ENCODE results near the gene GRID1.

The GRID1 gene

DNA sequence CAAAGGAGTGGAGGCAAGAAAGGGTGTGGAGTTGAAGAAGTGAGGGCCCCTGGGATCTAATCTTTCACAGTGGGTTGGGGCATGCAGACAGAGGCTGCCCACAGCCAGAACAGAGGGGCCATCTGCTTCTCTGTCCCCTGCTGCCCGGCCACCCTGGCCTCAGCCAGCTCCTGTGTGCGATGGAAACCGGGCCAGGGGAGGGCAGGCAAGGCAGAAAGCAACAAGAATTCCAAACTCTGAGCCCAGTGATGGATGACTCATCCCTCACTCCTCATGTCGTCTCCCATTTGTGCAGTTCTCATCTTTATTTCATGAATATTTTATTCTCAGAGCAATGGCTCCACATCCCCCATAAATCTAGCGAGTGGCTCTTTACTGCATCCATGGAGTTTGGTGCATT is 757.1 kb downstream of the GRID1 start:
- Mint-ChIP-seq H3K36me3 (no peaks in the 10 kb centered on the region), H3K4me3 (no peak overlapping the region), H3K9me3 (peaks cover 2% of the 10 kb centered on the region), H3K27ac (no peak overlapping the region), H3K4me1 (peaks cover 12% of the 10 kb centered on the region), H3K27me3 (peaks cover 3% of the 10 kb centered on the region)
- no peak for ATAC-seq (ENCODE audit: low read depth)
- no peak for DNase-seq (ENCODE audit: low spot score in 2 of 2)

DNA sequence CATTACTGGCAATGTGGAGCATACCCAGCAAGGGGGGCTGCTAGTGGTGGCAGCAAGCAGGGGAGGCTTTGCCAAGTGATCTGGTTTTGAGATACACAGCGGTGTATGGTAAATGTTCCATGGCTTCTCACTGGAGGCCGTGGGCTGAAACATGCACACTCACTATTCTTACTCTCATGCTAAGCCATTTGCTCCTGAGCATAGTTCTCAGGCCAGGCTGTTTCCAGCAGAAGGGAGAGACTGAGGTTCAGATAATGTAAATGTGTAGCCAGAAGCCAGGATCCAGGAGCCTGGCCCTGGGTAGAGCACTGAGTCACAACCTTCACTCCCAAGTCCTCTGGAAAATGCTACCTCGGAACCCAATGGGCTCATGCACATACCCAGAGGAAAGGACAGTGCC is 757.9 kb downstream of the GRID1 start:
- Mint-ChIP-seq H3K9me3 (peaks cover 2% of the 10 kb centered on the region), H3K27ac (no peak overlapping the region), H3K4me1 (peaks cover 12% of the 10 kb centered on the region), H3K4me3 (no peak overlapping the region), H3K27me3 (peaks cover 3% of the 10 kb centered on the region), H3K36me3 (no peaks in the 10 kb centered on the region)
- ATAC-seq (ENCODE audit: low read depth), result no peak
- no peak for DNase-seq (ENCODE audit: low spot score in 2 of 2)

DNA sequence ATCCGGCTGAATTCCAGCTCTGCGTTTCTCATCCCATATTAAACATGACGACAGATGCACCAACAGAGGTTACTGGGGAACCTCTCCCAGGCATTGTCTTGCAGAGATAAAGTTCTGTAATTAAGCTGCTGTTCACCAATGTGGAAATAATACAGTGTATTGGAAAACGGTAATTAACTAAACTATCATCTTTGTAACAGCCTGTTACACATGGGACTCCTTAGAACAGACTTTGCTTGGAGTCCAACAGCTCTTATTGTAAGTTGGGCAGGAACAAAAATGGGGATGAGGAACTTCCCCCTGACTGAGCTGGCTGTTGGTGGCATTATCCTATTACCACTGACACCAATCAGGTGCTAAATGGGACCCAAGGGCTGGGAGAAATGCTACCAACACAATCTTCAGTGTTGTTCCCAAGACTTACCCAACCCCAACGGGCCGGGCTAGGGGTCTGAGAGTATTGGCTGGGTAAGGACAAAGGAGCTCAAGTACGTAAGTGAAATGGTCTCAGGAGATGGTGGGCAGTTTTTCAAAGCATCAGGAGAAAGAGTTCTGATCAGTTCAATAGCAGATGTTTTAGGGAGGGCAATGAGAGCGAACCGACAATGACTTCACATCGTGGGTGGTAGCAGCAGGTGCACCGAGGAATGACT is 759.4 kb downstream of the GRID1 start:
- Mint-ChIP-seq H3K27ac (no peak overlapping the region), H3K4me1 (peaks cover 4% of the 10 kb centered on the region), H3K9me3 (peaks cover 2% of the 10 kb centered on the region), H3K4me3 (no peak overlapping the region), H3K27me3 (peaks cover 3% of the 10 kb centered on the region), H3K36me3 (no peaks in the 10 kb centered on the region)
- ATAC-seq (ENCODE audit: low read depth) (no peak), DNase-seq (ENCODE audit: low spot score in 2 of 2) (no peak)

DNA sequence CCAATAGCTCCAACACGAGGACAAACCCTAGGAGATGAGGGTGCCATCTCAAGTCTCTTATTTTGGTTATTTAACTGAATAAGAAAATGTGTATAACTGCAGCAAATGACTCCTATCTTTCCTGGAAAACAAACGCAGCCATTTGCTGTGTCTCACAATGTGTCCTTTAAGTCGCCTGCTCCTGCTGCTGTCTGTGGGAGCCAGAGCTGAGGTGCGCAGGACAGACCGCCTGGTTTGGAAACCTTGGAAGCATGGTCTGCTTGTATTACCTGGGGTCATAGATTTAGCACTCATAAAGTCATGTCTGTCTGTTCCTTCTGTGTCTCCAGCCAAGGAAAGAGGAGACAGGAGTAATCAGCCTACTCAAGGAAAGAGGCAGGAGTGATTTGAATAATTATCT is 760.2 kb downstream of the GRID1 start:
- H3K27me3 Mint-ChIP-seq, result peaks cover 4% of the 10 kb centered on the region
- H3K9me3 Mint-ChIP-seq, result peaks cover 2% of the 10 kb centered on the region
- ATAC-seq (ENCODE audit: low read depth) (no peak), DNase-seq (ENCODE audit: low spot score in 2 of 2) (no peak)
- no peak overlapping the region for H3K4me3 Mint-ChIP-seq
- H3K27ac Mint-ChIP-seq, result no peak overlapping the region
- no peaks in the 10 kb centered on the region for H3K4me1 Mint-ChIP-seq
- H3K36me3 Mint-ChIP-seq, result no peaks in the 10 kb centered on the region

DNA sequence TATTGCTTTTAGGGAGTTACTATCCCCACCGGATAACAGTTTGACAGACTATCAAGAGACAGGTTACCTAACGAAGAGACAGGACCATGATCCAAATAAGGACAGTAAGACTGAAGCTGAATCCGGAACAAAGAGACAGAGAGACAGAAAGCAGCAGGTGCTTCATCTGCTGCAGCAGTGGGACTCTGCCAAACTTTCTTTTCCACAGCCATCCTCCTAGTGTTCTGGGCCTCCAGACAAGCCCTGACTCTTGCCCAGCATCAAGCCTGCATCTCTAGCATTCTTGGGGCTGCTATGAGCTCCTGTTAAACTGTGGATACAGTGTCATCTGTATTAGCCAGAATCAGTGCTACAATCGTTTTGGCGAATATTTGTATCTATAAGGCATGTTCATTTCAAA is 761.7 kb downstream of the GRID1 start:
- no peak overlapping the region for H3K4me3 Mint-ChIP-seq
- ATAC-seq (ENCODE audit: low read depth) (no peak), DNase-seq (ENCODE audit: low spot score in 2 of 2) (no peak)
- H3K27ac Mint-ChIP-seq, result no peak overlapping the region
- peaks cover 2% of the 10 kb centered on the region for H3K9me3 Mint-ChIP-seq
- peaks cover 4% of the 10 kb centered on the region for H3K27me3 Mint-ChIP-seq
- H3K36me3 Mint-ChIP-seq, result no peaks in the 10 kb centered on the region
- H3K4me1 Mint-ChIP-seq, result no peaks in the 10 kb centered on the region

DNA sequence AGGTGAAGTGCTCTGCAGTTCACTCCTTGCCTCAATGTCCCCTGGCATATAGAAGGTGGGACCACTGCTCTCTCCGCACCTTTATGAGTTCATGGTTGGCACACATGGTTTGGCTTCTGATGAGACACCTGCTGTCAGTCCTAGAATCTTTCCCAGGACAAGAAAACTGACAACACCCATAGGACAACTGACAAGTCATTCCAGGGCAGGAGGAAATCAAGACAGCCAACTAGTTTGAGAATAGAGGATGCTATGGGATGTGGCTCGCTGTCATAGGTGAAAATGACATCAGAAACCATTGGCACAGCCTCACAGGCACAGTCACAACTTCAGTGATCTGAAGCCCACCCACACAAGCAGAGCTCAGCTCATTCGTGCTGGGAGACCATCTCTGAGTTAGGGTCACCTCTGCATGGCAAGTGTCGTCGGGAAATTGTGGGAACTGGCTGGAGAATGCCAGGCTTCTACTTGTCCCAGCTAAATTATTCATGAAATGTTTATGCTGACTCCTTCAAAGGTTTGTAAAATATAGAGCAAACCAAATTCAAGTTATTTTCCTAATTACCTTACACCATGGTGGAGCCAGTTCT is 762.4 kb downstream of the GRID1 start:
- Mint-ChIP-seq H3K4me3 (no peak overlapping the region), H3K27me3 (peaks cover 3% of the 10 kb centered on the region), H3K36me3 (no peaks in the 10 kb centered on the region), H3K27ac (no peak overlapping the region), H3K9me3 (peaks cover 2% of the 10 kb centered on the region), H3K4me1 (no peaks in the 10 kb centered on the region)
- ATAC-seq (ENCODE audit: low read depth) (no peak), DNase-seq (ENCODE audit: low spot score in 2 of 2) (no peak)

DNA sequence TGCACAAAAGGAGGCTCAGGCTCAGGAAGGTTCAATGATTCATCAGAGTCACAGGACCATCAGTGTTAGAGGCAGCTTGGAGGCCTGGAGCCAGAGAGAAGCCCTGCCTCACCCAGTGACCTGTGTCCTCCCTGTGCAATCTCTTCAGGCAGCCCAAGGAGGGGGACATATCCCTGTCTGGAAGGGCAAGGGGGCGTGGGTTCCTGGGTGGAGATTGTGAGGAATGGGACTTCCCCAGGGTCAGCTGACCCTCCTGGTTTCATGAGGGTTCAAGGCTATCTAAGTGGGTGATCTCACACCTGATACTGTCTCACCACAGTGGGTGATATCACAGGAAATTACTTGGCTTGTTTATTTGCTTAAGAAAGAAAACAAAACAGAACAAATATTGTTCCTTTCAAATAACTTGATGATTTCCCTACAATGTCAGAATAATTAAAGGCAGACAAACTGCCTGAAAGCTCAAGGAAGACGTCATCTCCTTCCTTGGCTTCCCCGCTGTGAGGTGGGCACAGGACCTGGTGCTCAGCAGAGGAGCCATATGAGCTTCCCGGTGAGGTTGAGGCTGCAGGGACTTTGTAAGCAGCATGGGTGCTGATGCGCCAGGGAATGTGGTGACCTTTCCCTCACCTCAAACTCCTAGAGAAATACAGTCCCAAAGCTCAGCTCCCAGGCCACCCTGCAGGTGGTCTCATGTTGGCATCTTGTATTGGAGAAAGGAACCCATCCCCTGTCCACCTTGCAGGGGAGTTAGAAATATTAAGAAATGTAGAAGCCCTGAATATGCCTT is 763.2 kb downstream of the GRID1 start:
- Mint-ChIP-seq H3K4me3 (no peak overlapping the region), H3K27me3 (peaks cover 2% of the 10 kb centered on the region), H3K36me3 (no peaks in the 10 kb centered on the region), H3K4me1 (no peaks in the 10 kb centered on the region), H3K9me3 (peaks cover 2% of the 10 kb centered on the region), H3K27ac (no peak overlapping the region)
- DNase-seq (ENCODE audit: low spot score in 2 of 2) (no peak), ATAC-seq (ENCODE audit: low read depth) (no peak)

DNA sequence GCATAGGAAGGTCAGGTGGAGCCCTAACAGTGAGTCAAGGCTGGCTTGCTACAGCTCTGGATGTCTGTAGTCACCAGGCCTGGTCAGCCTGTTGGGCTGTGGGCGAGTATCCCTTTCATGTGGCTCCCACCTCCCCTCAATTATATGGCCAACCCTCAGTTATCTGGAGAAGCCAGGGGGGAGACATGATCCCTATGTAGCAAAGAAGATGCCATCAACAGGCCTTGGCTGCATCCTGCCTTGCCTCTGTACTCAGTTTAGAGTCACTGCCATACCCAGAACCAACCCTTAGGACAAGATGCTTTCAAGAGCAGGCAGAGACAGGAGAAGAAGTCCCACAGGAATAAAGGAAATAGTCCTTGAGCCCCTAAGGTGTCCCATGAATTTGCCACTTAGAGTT is 763.9 kb downstream of the GRID1 start:
- H3K27ac Mint-ChIP-seq, result no peak overlapping the region
- no peaks in the 10 kb centered on the region for H3K4me1 Mint-ChIP-seq
- no peak for DNase-seq (ENCODE audit: low spot score in 2 of 2)
- no peak for ATAC-seq (ENCODE audit: low read depth)
- peaks cover 2% of the 10 kb centered on the region for H3K9me3 Mint-ChIP-seq
- peaks cover 2% of the 10 kb centered on the region for H3K27me3 Mint-ChIP-seq
- no peaks in the 10 kb centered on the region for H3K36me3 Mint-ChIP-seq
- H3K4me3 Mint-ChIP-seq, result no peak overlapping the region

DNA sequence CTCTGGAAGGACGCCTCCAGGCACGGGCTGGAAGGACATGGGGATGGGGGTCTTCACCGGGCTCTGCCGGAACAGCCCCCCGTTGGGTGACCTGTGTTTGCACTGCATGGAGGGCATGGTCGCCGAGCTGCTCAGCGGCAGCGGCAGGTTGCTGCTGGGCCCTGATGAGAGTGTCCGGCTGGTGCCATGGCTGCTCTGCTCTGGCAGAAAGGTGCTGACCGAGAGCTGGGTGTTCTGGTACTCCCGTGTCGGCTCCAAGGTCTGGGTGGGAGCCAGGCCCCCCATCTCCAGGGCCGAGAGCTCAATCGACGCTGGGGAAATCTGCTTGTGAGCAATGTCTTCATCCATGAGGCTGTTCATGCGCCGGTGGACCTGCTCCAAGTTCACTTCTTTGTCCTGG is 764.3 kb downstream of the GRID1 start:
- H3K27ac Mint-ChIP-seq, result no peak overlapping the region
- ATAC-seq (ENCODE audit: low read depth), result no peak
- no peak overlapping the region for H3K4me3 Mint-ChIP-seq
- no peaks in the 10 kb centered on the region for H3K36me3 Mint-ChIP-seq
- H3K27me3 Mint-ChIP-seq, result peaks cover 2% of the 10 kb centered on the region
- H3K9me3 Mint-ChIP-seq, result peaks cover under 1% of the 10 kb centered on the region
- no peaks in the 10 kb centered on the region for H3K4me1 Mint-ChIP-seq
- no peak for DNase-seq (ENCODE audit: low spot score in 2 of 2)

DNA sequence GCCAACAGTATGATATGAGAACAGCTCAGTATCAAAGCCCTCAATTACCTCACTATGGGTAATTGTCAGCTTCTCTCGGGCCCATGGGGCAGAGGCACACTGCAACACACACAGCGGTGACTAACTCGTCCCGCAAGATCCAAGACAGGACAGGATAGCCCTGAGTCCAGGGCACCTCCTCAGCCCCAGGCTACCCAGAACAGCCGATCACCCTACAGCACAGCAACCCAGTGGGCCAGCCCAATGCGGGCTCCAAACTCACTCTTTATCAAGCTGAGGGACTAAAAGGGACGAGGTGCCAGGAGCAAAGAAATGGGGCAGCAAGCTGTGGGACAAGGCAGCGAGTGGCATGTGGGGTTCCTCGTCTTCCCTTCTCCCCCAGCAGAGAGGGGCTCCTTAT is 765.1 kb downstream of the GRID1 start:
- Mint-ChIP-seq H3K4me3 (no peak overlapping the region), H3K27ac (no peak overlapping the region), H3K9me3 (no peaks in the 10 kb centered on the region), H3K27me3 (peaks cover 2% of the 10 kb centered on the region), H3K36me3 (no peaks in the 10 kb centered on the region), H3K4me1 (no peaks in the 10 kb centered on the region)
- DNase-seq (ENCODE audit: low spot score in 2 of 2) (no peak), ATAC-seq (ENCODE audit: low read depth) (no peak)

DNA sequence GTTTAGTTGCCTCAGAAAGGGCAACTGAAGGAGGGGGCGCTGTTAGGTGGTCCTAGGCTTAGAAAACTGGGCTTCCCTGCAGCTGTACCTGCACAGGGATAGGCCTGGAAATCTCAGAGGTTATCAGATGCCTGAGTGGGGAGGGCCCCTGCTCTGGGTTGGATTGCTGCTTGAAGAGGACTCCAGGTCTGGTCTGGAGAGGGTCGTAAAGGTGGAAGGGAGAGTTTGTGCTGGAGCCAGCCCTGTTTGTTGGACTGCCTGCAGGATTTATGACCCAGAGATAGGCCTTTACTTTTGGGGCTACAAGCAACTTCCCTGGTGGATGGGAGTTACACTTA is 765.9 kb downstream of the GRID1 start:
- H3K4me3 Mint-ChIP-seq, result no peak overlapping the region
- no peaks in the 10 kb centered on the region for H3K4me1 Mint-ChIP-seq
- no peaks in the 10 kb centered on the region for H3K36me3 Mint-ChIP-seq
- H3K27me3 Mint-ChIP-seq, result peaks cover 2% of the 10 kb centered on the region
- DNase-seq (ENCODE audit: low spot score in 2 of 2) (no peak), ATAC-seq (ENCODE audit: low read depth) (no peak)
- H3K27ac Mint-ChIP-seq, result no peak overlapping the region
- H3K9me3 Mint-ChIP-seq, result no peaks in the 10 kb centered on the region

DNA sequence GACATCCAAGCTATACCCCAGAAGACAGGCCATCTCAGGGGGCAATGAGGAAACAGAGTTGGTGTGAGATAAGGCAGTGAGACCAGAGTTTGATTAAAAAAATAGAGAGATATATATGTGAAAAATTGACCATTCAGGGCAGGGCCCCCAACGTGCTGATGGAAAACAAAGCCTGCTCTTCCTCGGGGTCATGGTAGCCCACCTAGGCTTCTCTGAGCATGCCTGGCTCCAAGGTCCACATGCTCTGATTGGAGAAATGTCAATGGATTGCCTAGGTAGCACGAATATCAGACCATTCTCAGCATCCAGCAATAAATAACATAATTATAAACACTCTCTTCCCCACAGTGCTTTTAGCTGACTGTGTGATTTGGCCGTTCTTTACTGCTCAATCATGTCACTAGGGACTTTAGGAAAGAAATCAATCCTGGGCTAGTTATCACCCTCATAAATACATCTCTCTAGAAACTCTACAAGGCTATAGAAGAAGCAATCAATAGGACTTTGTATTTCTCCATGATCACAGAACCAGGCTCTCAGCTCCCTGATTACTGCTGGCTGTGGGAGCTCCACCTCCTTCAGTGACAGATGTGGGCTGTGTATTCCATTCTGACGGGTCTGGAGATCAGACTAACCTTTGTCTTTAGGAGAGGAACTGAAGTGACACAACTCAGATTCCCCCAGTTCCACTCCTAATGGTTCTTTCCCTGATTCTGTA is 766.4 kb downstream of the GRID1 start:
- no peak for DNase-seq (ENCODE audit: low spot score in 2 of 2)
- ATAC-seq (ENCODE audit: low read depth), result no peak
- Mint-ChIP-seq H3K27me3 (peaks cover 2% of the 10 kb centered on the region), H3K9me3 (no peaks in the 10 kb centered on the region), H3K27ac (no peak overlapping the region), H3K36me3 (no peaks in the 10 kb centered on the region), H3K4me1 (no peaks in the 10 kb centered on the region), H3K4me3 (no peak overlapping the region)

DNA sequence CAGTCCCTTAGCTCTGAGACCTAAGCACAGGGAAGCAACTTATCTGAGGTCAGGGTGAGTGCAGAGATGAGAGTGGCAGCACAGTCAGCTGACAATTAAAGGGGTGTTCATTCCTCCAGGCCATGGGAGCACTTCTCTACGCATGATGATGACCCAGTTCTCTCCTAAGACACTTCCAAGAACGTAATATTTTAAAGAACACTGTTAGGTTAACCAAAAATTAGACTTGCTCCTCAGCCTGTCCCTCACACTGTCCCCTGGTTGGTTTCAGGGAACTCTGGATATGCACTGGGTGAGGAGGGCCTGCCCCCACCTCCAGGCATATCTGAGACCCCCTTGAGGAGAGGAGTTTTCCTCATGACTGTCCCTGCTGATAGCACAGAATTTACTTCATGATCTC is 767.5 kb downstream of the GRID1 start:
- DNase-seq (ENCODE audit: low spot score in 2 of 2), result no peak
- Mint-ChIP-seq H3K4me1 (peaks cover 4% of the 10 kb centered on the region), H3K4me3 (no peak overlapping the region), H3K27ac (no peak overlapping the region), H3K9me3 (no peaks in the 10 kb centered on the region), H3K36me3 (no peaks in the 10 kb centered on the region), H3K27me3 (peaks cover 2% of the 10 kb centered on the region)
- no peak for ATAC-seq (ENCODE audit: low read depth)

DNA sequence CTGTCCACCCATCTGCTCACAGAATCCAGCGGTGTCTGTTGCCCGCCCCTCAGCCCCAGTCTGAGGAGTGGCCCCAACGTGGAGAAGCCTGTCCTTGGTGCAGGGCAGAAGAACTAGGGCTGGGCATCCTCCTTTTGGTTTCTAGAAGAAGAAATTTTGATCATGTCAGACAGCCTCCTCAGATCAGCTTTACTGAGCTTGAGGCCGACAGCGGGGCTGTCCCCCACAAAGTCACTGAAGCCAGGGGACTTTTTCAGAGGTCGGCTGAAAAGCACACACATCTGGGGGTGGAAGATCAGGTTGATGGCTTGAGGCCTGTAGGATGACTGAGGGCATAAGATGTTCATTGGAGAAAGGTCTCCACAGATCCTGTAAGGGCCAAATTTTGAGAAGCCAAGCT is 767.9 kb downstream of the GRID1 start:
- H3K27me3 Mint-ChIP-seq, result peaks cover 2% of the 10 kb centered on the region
- no peak overlapping the region for H3K4me3 Mint-ChIP-seq
- no peak for DNase-seq (ENCODE audit: low spot score in 2 of 2)
- ATAC-seq (ENCODE audit: low read depth), result no peak
- no peaks in the 10 kb centered on the region for H3K36me3 Mint-ChIP-seq
- peaks cover 5% of the 10 kb centered on the region for H3K4me1 Mint-ChIP-seq
- H3K27ac Mint-ChIP-seq, result no peak overlapping the region
- H3K9me3 Mint-ChIP-seq, result no peaks in the 10 kb centered on the region
